Neural progenitor cell (in vitro differentiated cells): ENCODE data around the gene SLC38A10. TPM values are rescaled to one million over a fixed set of nuclear protein-coding genes. Genes with fewer than 3 reads are reported as not detected.

ENCODE experiments used
- DNase-seq: peaks from one replicate; pipeline ENCODE4 v3.0.0-alpha.2; 2016; ENCODE audit warnings: low spot score
- H2AFZ ChIP-seq: fragments of 200-600 bp; sonication (generic); replicated peaks from 2 replicates; pipeline ENCODE4 v1.6.1; 2016; ENCODE audit warnings: antibody characterized with exemption
- H3F3A ChIP-seq: fragments of 200-600 bp; sonication (generic); 2 replicates; pipeline ENCODE4 v1.6.1; 2016; ENCODE audit warnings: antibody characterized with exemption, low read depth
- H3K27ac ChIP-seq: fragments of 200-600 bp; sonication (generic); 2 replicates; pipeline ENCODE4 v1.5.1; 2016; ENCODE audit warnings: mild to moderate bottlenecking
- H3K27me3 ChIP-seq: fragments of 200-600 bp; sonication (generic); 2 replicates; pipeline ENCODE4 v1.6.1; 2016; ENCODE audit warnings: mild to moderate bottlenecking, moderate library complexity
- H3K36me3 ChIP-seq: fragments of 200-600 bp; sonication (generic); 2 replicates; pipeline ENCODE4 v1.5.1; 2016
- H3K4me1 ChIP-seq: fragments of 200-600 bp; sonication (generic); 2 replicates; pipeline ENCODE4 v1.6.1; 2016; ENCODE audit warnings: mixed run types
- H3K4me2 ChIP-seq: fragments of 200-600 bp; sonication (generic); 2 replicates; pipeline ENCODE4 v1.6.1; 2016
- H3K4me3 ChIP-seq: fragments of 200-600 bp; sonication (generic); 2 replicates; pipeline ENCODE4 v1.5.1; 2016
- H3K79me2 ChIP-seq: fragments of 200-600 bp; sonication (generic); 2 replicates; pipeline ENCODE4 v1.6.1; 2016; ENCODE audit warnings: low read depth
- H3K9ac ChIP-seq: fragments of 200-600 bp; sonication (generic); 2 replicates; pipeline ENCODE4 v1.6.1; 2016
- H3K9me3 ChIP-seq: fragments of 200-600 bp; sonication (generic); 2 replicates; pipeline ENCODE4 v1.5.1; 2016; ENCODE audit warnings: low read depth
- H4K20me1 ChIP-seq: fragments of 200-600 bp; sonication (generic); 2 replicates; pipeline ENCODE4 v1.6.1; 2016; ENCODE audit warnings: low read depth
- H3K27ac Mint-ChIP-seq: 3 replicates; pipeline ENCODE4 v1.8.0; 2021; ENCODE audit warnings: mixed read lengths
- H3K27me3 Mint-ChIP-seq: 2 replicates; pipeline ENCODE4 v1.8.0; 2022; ENCODE audit warnings: low read depth, mild to moderate bottlenecking, inconsistent platforms, moderate library complexity, mixed read lengths; ENCODE audit not compliant: insufficient read depth
- H3K36me3 Mint-ChIP-seq: 3 replicates; pipeline ENCODE4 v1.8.0; 2021; ENCODE audit warnings: mixed read lengths
- H3K4me1 Mint-ChIP-seq: 3 replicates; pipeline ENCODE4 v1.8.0; 2021; ENCODE audit warnings: mixed read lengths
- H3K4me3 Mint-ChIP-seq: 3 replicates; pipeline ENCODE4 v1.8.0; 2021; ENCODE audit warnings: mild to moderate bottlenecking, moderate library complexity, mixed read lengths
- H3K9me3 Mint-ChIP-seq: 3 replicates; pipeline ENCODE4 v1.8.0; 2020; ENCODE audit warnings: mixed read lengths
- CTCF ChIP-seq: fragments of 200-600 bp; sonication (generic); IDR thresholded peaks from 2 replicates; pipeline ENCODE4 v1.5.1; 2017; ENCODE audit warnings: antibody characterized with exemption, mild to moderate bottlenecking
- EZH2 ChIP-seq: fragments of 200-600 bp; sonication (generic); IDR thresholded peaks from 2 replicates; pipeline ENCODE4 v1.6.1; 2017; ENCODE audit warnings: antibody characterized with exemption, mild to moderate bottlenecking, moderate library complexity
- EZH2phosphoT487 ChIP-seq: fragments of 200-600 bp; sonication (generic); IDR thresholded peaks from 2 replicates; pipeline ENCODE4 v1.6.1; 2017; ENCODE audit warnings: antibody characterized with exemption
- total RNA-seq: library from RNA; depleted of rRNA; stranded (reverse); fragments of >200 nt; gene quantifications from 2 replicates; pipeline ENCODE4 v1.2.3, GENCODE V29; 2015; ENCODE audit warnings: low replicate concordance

The SLC38A10 gene
- total RNA-seq, 1 donor from 2014 or later: 8.3 TPM

DNA sequence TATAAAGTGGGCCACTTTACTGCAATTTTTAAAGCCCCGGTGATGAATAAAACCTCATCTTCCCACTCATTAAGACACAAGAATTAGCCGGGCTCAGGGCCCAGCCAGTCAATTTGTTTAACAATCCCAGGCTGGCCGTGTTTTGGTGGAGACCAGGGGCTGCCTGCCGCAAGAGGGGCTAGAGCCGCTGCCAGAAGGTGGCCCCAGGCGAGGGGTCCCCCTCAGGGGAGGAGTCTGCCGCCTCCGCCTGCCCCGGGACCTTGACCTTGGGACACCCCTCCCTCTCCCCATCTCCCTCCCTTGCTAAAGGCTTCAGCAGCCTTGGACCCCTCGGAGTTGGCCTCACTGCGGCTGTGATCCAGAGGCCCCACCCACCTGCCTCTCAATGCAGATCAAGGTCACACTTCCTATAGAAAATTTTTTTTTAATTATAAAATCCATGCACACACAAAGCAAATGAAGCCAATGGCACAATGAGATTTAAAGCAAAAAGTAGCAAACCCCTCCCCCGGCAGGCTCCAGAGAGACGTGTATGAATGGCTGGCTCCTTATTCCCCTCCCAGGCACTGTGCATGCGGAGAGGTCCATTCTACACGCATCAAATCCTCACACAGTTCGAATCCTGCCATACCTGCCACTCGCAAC is 23.0 kb upstream of the SLC38A10 start:
- H3K9ac ChIP-seq: no peak overlapping the region
- peaks cover 10% of the 10 kb centered on the region for H3K27me3 Mint-ChIP-seq
- H4K20me1 ChIP-seq: no peaks in the 10 kb centered on the region
- no peaks in the 10 kb centered on the region for H3K36me3 ChIP-seq
- H3K4me1 ChIP-seq: peaks cover 7% of the 10 kb centered on the region
- H3K27ac Mint-ChIP-seq: no peak overlapping the region
- H3K4me1 Mint-ChIP-seq: peaks cover 14% of the 10 kb centered on the region
- TF ChIP-seq EZH2phosphoT487: no peak
- TF ChIP-seq CTCF: no peak
- TF ChIP-seq EZH2: no peak
- H3K4me2 ChIP-seq: no peak overlapping the region
- H3K9me3 ChIP-seq: no peaks in the 10 kb centered on the region
- no peak overlapping the region for H3K4me3 ChIP-seq
- no peak for DNase-seq
- H3K27ac ChIP-seq: no peak overlapping the region
- peaks cover 6% of the 10 kb centered on the region for H3K27me3 ChIP-seq
- no peak overlapping the region for H2AFZ ChIP-seq
- no peaks in the 10 kb centered on the region for H3F3A ChIP-seq
- no peaks in the 10 kb centered on the region for H3K79me2 ChIP-seq
- H3K9me3 Mint-ChIP-seq: no peaks in the 10 kb centered on the region
- no peaks in the 10 kb centered on the region for H3K36me3 Mint-ChIP-seq
- peak overlapping the region; percentile 50 for H3K4me3 Mint-ChIP-seq

DNA sequence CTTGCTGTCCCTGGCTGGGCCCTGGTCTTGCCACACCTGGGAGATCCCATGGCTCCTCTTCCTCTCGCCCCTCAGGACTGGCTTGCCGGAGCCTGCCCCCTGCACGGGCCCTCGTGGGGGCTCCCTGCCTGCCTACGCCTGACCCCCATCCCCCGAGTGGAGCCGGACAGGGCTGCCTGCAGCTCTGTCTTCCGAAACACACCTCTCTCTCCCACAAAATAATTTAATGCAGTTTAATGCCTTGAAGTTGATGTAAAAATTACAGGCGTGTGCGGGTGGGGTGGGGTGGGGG is 22.4 kb upstream of the SLC38A10 start:
- Mint-ChIP-seq H3K27ac (no peak overlapping the region), H3K4me3 (no peak overlapping the region), H3K4me1 (peaks cover 15% of the 10 kb centered on the region), H3K9me3 (no peaks in the 10 kb centered on the region), H3K36me3 (no peaks in the 10 kb centered on the region), H3K27me3 (peaks cover 10% of the 10 kb centered on the region)
- H3K27me3 ChIP-seq: peaks cover 6% of the 10 kb centered on the region
- no peak overlapping the region for H3K4me2 ChIP-seq
- H3K36me3 ChIP-seq: no peaks in the 10 kb centered on the region
- H3K27ac ChIP-seq: no peak overlapping the region
- no peak overlapping the region for H3K4me3 ChIP-seq
- no peaks in the 10 kb centered on the region for H3K9me3 ChIP-seq
- DNase-seq: no peak
- no peaks in the 10 kb centered on the region for H3K79me2 ChIP-seq
- H3F3A ChIP-seq: no peaks in the 10 kb centered on the region
- H3K4me1 ChIP-seq: peaks cover 7% of the 10 kb centered on the region
- TF ChIP-seq EZH2 (no peak), CTCF (no peak), EZH2phosphoT487 (no peak)
- H4K20me1 ChIP-seq: no peaks in the 10 kb centered on the region
- no peak overlapping the region for H3K9ac ChIP-seq
- H2AFZ ChIP-seq: no peak overlapping the region

DNA sequence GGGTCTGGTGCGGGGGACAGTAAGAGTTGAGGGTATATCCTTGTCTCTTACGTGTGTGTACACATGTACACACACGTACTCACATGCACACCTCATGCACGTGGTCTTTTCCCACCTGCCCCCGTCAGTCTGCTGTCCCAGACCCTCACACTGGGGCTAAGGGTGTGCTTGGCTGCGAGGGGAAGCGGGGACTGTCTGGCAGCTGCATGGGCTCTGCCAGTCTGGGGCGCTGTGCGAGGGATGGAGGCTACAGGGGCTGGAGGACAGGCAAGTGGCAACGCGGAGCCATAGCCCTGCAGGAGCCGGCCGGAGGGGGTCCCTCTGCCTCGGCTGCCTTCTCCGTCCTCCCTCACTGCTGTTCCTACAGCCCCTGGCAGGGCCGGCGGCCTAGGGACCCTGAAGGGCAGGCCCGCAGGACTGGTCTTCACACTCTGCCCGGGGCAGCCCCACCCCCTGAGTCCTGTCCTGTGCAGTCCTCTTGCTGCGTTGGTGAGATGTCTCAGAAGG is 20.8 kb upstream of the SLC38A10 start:
- peaks cover 7% of the 10 kb centered on the region for H3K4me1 ChIP-seq
- H3K9me3 ChIP-seq: no peaks in the 10 kb centered on the region
- no peaks in the 10 kb centered on the region for H3F3A ChIP-seq
- peaks cover 6% of the 10 kb centered on the region for H3K27me3 ChIP-seq
- no peak overlapping the region for H3K9ac ChIP-seq
- H3K27ac ChIP-seq: no peak overlapping the region
- no peaks in the 10 kb centered on the region for H3K36me3 Mint-ChIP-seq
- H4K20me1 ChIP-seq: no peaks in the 10 kb centered on the region
- no peak overlapping the region for H2AFZ ChIP-seq
- no peak overlapping the region for H3K4me3 Mint-ChIP-seq
- H3K4me2 ChIP-seq: no peak overlapping the region
- no peaks in the 10 kb centered on the region for H3K79me2 ChIP-seq
- no peak for DNase-seq
- no peaks in the 10 kb centered on the region for H3K9me3 Mint-ChIP-seq
- H3K27me3 Mint-ChIP-seq: peaks cover 10% of the 10 kb centered on the region
- no peaks in the 10 kb centered on the region for H3K36me3 ChIP-seq
- H3K27ac Mint-ChIP-seq: no peak overlapping the region
- no peak overlapping the region for H3K4me3 ChIP-seq
- TF ChIP-seq EZH2: no peak
- no peak for TF ChIP-seq EZH2phosphoT487
- no peak for TF ChIP-seq CTCF
- peaks cover 17% of the 10 kb centered on the region for H3K4me1 Mint-ChIP-seq
